Neural cell (in vitro differentiated cells): ENCODE results near the gene KCTD12. TPM values are rescaled to one million over a fixed set of nuclear protein-coding genes. Genes with fewer than 3 reads are reported as not detected.

Source experiments
- H2AFZ ChIP-seq: fragments of 200-600, 300-800 bp; sonication (generic), shearing (Covaris generic); 2 replicates; pipeline ENCODE4 v1.6.0; 2014; ENCODE audit warnings: low read depth, mild to moderate bottlenecking, antibody characterized with exemption, low read length, moderate library complexity
- H3F3A ChIP-seq: fragments of 200-600 bp; shearing (Covaris generic); 2 replicates; pipeline ENCODE4 v1.6.1; 2016; ENCODE audit warnings: mild to moderate bottlenecking, moderate library complexity, mixed read lengths, antibody characterized with exemption, low read length; ENCODE audit not compliant: insufficient read depth, poor library complexity, severe bottlenecking
- H3K27ac ChIP-seq: fragments of 200-600, 300-800 bp; sonication (generic), shearing (Covaris generic); 2 replicates; pipeline ENCODE4 v1.5.1; 2014; ENCODE audit warnings: mild to moderate bottlenecking, low read length, moderate library complexity
- H3K27me3 ChIP-seq: fragments of 300-800, 200-600 bp; sonication (generic), shearing (Covaris generic); 2 replicates; pipeline ENCODE4 v1.6.0; 2014; ENCODE audit warnings: mild to moderate bottlenecking, low read depth, low read length, moderate library complexity; ENCODE audit not compliant: insufficient read depth
- H3K36me3 ChIP-seq: fragments of 300-800, 200-600 bp; sonication (generic), shearing (Covaris generic); 2 replicates; pipeline ENCODE4 v1.5.1; 2014; ENCODE audit warnings: mild to moderate bottlenecking, antibody characterized with exemption, low read length, moderate library complexity; ENCODE audit not compliant: insufficient read depth
- H3K4me2 ChIP-seq: fragments of 300-800, 200-600 bp; sonication (generic), shearing (Covaris generic); 2 replicates; pipeline ENCODE4 v1.6.0; 2014; ENCODE audit warnings: mild to moderate bottlenecking, low read length
- H3K4me3 ChIP-seq: fragments of 300-800, 200-600 bp; sonication (generic), shearing (Covaris generic); 2 replicates; pipeline ENCODE4 v1.5.1; 2014; ENCODE audit warnings: mild to moderate bottlenecking, low read length, moderate library complexity
- H3K79me2 ChIP-seq: fragments of 200-600 bp; shearing (Covaris generic); replicated peaks from 2 replicates; pipeline ENCODE4 v1.6.0; 2014; ENCODE audit warnings: mild to moderate bottlenecking, low read length, moderate library complexity; ENCODE audit not compliant: insufficient read depth
- H3K9ac ChIP-seq: fragments of 300-800, 200-600 bp; sonication (generic), shearing (Covaris generic); 2 replicates; pipeline ENCODE4 v1.6.1; 2016; ENCODE audit warnings: mild to moderate bottlenecking, low read length, mixed read lengths
- H3K9me2 ChIP-seq: fragments of 200-600 bp; shearing (Covaris generic); 2 replicates; pipeline ENCODE4 v1.6.1; 2016; ENCODE audit warnings: mild to moderate bottlenecking, low read length, mixed read lengths; ENCODE audit not compliant: insufficient read depth
- H3K9me3 ChIP-seq: fragments of 200-600, 300-800 bp; sonication (generic), shearing (Covaris generic); 2 replicates; pipeline ENCODE4 v1.6.1; 2016; ENCODE audit warnings: mild to moderate bottlenecking, mixed run types, low read length, moderate library complexity, mixed read lengths
- H4K20me1 ChIP-seq: fragments of 200-600 bp; shearing (Covaris generic); 2 replicates; pipeline ENCODE4 v1.6.1; 2016; ENCODE audit warnings: mild to moderate bottlenecking, mixed run types; ENCODE audit not compliant: insufficient read depth
- CTCF ChIP-seq: fragments of 450-650 bp; IDR thresholded peaks from 2 replicates; pipeline ENCODE4 v1.5.1; 2014; ENCODE audit warnings: antibody characterized with exemption, mild to moderate bottlenecking, moderate library complexity; ENCODE audit not compliant: poor library complexity, severe bottlenecking
- EP300 ChIP-seq: fragments of 450-650 bp; conservative IDR thresholded peaks from 2 replicates; pipeline ENCODE4 v1.6.1; 2014; ENCODE audit warnings: antibody characterized with exemption, mild to moderate bottlenecking, moderate library complexity; ENCODE audit not compliant: poor library complexity, severe bottlenecking
- EZH2 ChIP-seq: fragments of 200-600, 300-800 bp; shearing (Covaris generic), sonication (generic); IDR thresholded peaks from 2 replicates; pipeline ENCODE4 v1.6.1; 2014; ENCODE audit warnings: antibody characterized with exemption, low read length, borderline replicate concordance, mild to moderate bottlenecking; ENCODE audit not compliant: insufficient read depth, poor library complexity, severe bottlenecking
- MXI1 ChIP-seq: fragments of 450-650 bp; conservative IDR thresholded peaks from 2 replicates; pipeline ENCODE4 v1.6.1; 2014; ENCODE audit warnings: antibody characterized with exemption, mild to moderate bottlenecking; ENCODE audit not compliant: poor library complexity, severe bottlenecking
- POLR2AphosphoS5 ChIP-seq: IDR thresholded peaks from 2 replicates; pipeline ENCODE4 v1.6.1; 2012
- RAD21 ChIP-seq: fragments of 450-650 bp; conservative IDR thresholded peaks from 2 replicates; pipeline ENCODE4 v1.6.1; 2014; ENCODE audit warnings: antibody characterized with exemption, mild to moderate bottlenecking, moderate library complexity
- REST ChIP-seq: IDR thresholded peaks from 2 replicates; pipeline ENCODE4 v1.6.1; 2012; ENCODE audit warnings: borderline replicate concordance
- SMC3 ChIP-seq: fragments of 450-650 bp; conservative IDR thresholded peaks from 2 replicates; pipeline ENCODE4 v1.6.1; 2014; ENCODE audit warnings: antibody characterized with exemption, mild to moderate bottlenecking, moderate library complexity; ENCODE audit not compliant: poor library complexity
- TAF1 ChIP-seq: IDR thresholded peaks from 2 replicates; pipeline ENCODE4 v1.6.1; 2012; ENCODE audit warnings: low read depth
- polyA plus RNA-seq: library from polyadenylated mRNA; depleted of rRNA; stranded (reverse); fragments of >200 nt; gene quantifications from 2 replicates; pipeline ENCODE4 v1.2.3, GENCODE V29; 2014

Gene KCTD12
- polyA plus RNA-seq, 1 donor from 2014 or later, result 2.7 TPM

GRCh38 chr13:76929320-76929719 is 43.1 kb upstream of the KCTD12 start:
- no peaks in the 10 kb centered on the region for H3K36me3 ChIP-seq
- no peaks in the 10 kb centered on the region for H3K9me2 ChIP-seq
- H3K4me3 ChIP-seq, result no peak overlapping the region
- TF ChIP-seq RAD21, result no peak
- no peak for TF ChIP-seq EP300
- no peak for TF ChIP-seq TAF1
- TF ChIP-seq SMC3, result no peak
- no peak for TF ChIP-seq POLR2AphosphoS5
- no peak for TF ChIP-seq MXI1
- H3K4me2 ChIP-seq, result no peak overlapping the region
- no peaks in the 10 kb centered on the region for H3K27me3 ChIP-seq
- H3K79me2 ChIP-seq, result no peaks in the 10 kb centered on the region
- H3K27ac ChIP-seq, result no peak overlapping the region
- H2AFZ ChIP-seq, result no peak overlapping the region
- H3K9me3 ChIP-seq, result no peaks in the 10 kb centered on the region
- H3K9ac ChIP-seq, result no peak overlapping the region
- H4K20me1 ChIP-seq, result no peaks in the 10 kb centered on the region
- no peaks in the 10 kb centered on the region for H3F3A ChIP-seq

DNA sequence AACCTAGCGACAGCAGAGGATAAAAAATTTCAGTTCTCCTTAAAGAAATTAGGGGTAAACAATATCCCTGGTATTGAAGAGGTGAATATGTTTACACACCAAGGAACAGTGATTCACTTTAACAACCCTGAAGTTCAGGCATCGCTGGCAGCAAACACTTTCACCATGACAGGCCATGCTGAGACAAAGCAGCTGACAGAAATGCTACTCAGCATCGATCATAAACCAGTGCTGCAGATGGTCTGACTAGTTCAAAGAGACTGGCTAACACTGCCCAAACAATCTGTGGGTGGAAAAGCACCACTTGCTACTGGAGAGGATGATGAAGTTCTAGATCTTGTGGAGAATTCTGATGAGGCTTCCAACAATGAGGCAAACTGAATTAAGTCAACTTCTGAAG is 42.3 kb upstream of the KCTD12 start:
- Histone ChIP-seq H3K4me3 (no peak overlapping the region), H3F3A (no peaks in the 10 kb centered on the region), H4K20me1 (no peaks in the 10 kb centered on the region), H2AFZ (no peak overlapping the region), H3K4me2 (no peak overlapping the region), H3K36me3 (no peaks in the 10 kb centered on the region), H3K9me3 (no peaks in the 10 kb centered on the region), H3K79me2 (no peaks in the 10 kb centered on the region), H3K9ac (no peak overlapping the region), H3K27me3 (no peaks in the 10 kb centered on the region), H3K27ac (no peak overlapping the region), H3K9me2 (no peaks in the 10 kb centered on the region)
- no peak for TF ChIP-seq EZH2
- TF ChIP-seq REST, result no peak
- no peak for TF ChIP-seq RAD21
- TF ChIP-seq SMC3, result no peak
- no peak for TF ChIP-seq TAF1
- no peak for TF ChIP-seq POLR2AphosphoS5
- TF ChIP-seq EP300, result no peak
- no peak for TF ChIP-seq MXI1
- TF ChIP-seq CTCF, result no peak

DNA sequence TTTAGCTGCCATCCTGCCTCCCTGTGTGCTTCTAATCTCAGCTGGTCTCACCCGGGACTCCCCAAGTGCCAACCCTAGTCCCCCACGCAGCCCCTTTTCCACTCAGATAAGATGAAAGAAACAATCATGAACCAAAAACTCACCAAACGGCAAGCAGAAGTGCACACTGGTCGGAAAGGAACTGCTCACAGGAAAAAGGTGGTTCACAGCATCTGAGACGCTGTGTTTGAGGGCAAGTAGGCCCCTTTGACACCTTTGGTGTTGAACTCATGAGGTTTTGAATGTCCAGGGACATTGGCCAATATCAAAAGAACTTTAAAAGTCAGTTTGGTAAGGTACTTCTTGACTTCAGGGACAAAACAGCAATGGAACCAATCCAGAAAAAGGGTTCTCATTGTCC is 41.8 kb upstream of the KCTD12 start:
- Histone ChIP-seq H3K4me3 (no peak overlapping the region), H3K27ac (no peak overlapping the region), H3F3A (no peaks in the 10 kb centered on the region), H3K9me3 (no peaks in the 10 kb centered on the region), H3K9ac (no peak overlapping the region), H3K9me2 (no peaks in the 10 kb centered on the region), H3K27me3 (no peaks in the 10 kb centered on the region), H3K4me2 (no peak overlapping the region), H3K79me2 (no peaks in the 10 kb centered on the region), H2AFZ (no peak overlapping the region), H3K36me3 (no peaks in the 10 kb centered on the region), H4K20me1 (no peaks in the 10 kb centered on the region)
- TF ChIP-seq REST, result no peak
- no peak for TF ChIP-seq RAD21
- TF ChIP-seq SMC3, result no peak
- TF ChIP-seq EZH2, result no peak
- no peak for TF ChIP-seq TAF1
- no peak for TF ChIP-seq MXI1
- no peak for TF ChIP-seq POLR2AphosphoS5
- no peak for TF ChIP-seq EP300
- no peak for TF ChIP-seq CTCF
